Hypothalamus (tissue), 51 donors: ENCODE measurements around the gene RAPGEF4.
A peak's percentile ranks its signal among the peaks of the same experiment; 100 is the strongest.

Source experiments
- DNase-seq, 51 donors: peaks; one replicate each; lab custom pipeline; 2025; lab: John Stamatoyannopoulos, UW

The RAPGEF4 gene

DNA sequence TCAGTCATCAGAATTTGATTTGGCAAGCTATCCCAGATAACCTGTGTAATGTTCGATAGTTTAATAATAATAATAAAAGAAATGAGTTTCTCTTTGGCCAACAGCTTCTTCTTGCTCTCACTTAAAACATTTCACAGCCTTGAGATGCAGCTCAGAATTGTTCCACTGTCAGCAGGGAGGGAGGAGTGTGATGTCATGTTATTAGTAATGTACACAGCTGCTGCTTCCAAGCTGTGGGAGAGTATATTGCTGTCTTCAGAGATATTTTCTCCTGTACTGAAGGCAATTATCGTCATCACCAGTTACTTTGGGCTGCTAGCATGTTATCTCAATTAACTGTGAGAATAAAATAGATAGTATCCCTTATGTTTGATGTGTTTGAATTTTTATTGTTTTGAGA lies 193.1 kb downstream of the RAPGEF4 start:
- peak in 1 of 51 donors; percentile 61 for DNase-seq

DNA sequence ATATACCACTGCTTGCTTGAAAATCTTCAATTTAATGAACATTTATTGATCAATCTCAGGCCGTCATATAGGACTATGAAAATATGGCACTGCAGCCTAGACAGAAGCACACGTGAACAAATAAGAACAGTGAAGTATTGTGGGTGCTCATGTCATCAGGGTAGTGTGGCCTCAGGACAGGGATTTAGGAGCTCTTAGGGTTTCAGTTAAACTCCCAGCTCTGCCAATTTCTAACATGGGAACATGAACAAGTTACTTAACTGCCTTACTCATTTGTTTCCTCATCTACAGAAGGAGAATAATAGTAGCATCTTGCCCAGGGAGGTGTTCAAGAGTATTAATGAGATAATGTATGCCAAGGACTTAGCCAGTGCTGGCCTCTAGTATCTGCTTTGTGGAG lies 194.0 kb downstream of the RAPGEF4 start:
- DNase-seq, result no peak

DNA sequence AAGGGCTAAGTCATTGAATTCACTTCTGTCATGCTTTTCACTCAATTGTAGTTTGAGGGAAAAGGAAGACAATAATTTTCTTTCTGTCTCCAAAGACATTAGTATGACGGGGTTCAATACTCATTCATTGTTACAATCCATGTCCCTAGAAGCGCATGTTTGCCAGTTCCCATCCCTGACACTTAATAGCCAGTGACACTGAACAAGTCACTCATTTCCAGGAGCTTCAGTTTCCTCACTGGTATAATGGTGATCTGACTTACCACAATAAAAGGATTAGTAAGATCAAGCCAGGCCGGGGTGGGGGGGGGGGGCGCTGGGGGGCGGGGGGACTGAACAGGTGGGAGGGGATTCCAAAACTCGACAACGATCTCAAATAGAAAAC lies 195.2 kb downstream of the RAPGEF4 start:
- DNase-seq, result no peak

GRCh38 chr2:172931256-172931894 lies 195.7 kb downstream of the RAPGEF4 start:
- peak in 1 of 51 donors; percentile 38 for DNase-seq

DNA sequence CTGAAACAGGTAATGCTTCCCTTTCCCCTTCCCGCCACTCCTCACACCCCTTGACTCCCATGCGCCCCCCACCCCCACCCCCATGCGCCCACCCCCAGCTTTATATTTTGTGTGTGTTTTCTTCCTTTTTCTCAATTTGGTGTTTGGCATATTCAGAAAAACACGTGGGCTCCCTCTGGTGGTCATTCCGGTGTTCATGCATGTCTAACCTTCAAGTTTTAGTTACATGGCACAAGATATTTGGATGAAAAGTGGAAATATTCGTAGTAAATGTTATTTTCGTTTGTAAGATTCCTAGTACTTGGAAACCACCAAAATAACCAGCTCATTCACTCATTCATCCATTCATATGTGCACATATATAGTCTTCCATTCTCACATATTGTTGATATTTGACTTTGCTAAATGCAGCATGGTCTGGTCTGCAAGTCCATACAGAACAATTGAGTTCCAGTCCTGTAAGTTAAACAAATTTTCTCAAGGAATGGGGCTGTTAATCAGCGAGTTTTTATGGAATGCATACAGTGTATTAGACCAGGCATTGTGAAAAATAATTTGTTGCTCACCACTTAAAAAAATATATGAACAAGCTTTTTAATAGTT lies 196.4 kb downstream of the RAPGEF4 start:
- DNase-seq, result peak in 42 of 51 donors; percentile 1 to 80 (median 32)

- no peak for DNase-seq
Observed at GRCh38 chr2:172937884-172938712, 202.5 kb downstream of the RAPGEF4 start.

GRCh38 chr2:172938713-172939375 lies 203.2 kb downstream of the RAPGEF4 start:
- DNase-seq, result no peak

GRCh38 chr2:172943539-172943938 lies 207.9 kb downstream of the RAPGEF4 start:
- DNase-seq, result no peak

DNA sequence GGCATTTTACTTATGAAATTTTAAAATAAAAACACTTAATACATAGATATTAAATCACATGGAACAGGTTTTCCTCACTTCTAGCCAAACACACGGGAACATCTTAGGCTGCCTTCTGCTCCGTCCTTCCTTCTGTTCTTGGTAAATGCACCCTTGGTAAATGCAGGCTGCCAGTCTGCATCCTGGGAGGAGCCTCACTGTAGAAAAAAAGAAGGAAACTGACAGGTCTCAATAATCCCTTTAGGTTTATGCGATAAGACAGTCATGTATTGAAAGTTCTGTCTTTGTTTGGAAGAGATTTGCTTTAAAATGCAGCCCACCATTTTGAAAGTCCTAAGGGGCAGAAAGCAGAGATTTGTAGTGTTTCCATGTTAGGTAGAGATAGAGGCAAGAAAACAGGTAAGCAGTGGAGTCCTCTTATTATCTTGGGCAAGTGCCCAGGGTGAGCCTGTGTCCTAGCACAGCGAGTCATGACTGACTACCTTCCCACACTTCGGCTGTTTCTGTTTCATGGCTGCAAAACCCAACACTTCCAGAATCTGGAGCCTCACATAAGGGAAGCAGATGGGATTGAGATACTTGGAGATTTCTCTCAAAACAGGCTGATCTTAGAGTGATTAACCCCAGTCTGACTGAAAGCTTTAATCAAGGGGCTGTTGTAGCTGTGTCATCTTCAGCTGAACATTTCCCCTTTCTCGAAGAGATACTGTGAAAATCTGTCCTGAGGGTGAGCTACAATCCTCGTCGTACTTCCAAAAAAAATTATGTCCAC lies 208.6 kb downstream of the RAPGEF4 start:
- DNase-seq, result peak in 1 of 51 donors; percentile 19

DNA sequence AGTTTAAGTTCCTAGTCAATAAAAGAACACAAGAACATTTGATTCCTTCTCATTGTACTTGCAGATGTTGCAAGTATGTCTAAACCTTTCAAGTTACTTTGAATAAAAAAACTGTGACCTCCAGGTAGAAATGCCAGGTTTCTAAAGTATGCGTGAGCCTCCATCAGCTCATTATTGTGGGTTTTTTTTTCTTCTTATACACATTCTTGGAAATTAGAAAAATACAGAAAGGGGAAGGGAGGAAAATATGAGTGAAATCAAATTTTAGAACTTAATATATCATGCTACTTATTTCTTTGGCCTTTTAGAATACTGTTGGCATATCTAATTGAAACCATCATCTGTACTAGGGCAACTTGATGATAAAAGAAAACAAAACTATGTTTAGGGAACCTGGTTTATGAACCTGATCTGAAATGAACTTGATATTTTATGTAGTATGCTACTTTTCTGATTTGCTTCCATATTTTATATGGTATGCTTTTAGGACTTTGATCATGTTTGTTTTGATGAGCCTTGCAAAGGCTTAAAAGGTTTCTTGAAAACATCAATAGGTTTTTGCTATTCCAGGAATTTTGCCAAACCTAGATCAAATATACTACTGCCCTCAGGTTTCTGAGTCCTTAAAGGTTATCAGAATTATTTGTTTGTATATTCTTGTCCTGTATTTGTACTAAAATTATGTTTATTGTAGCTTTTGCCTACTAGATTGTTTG lies 209.3 kb downstream of the RAPGEF4 start:
- DNase-seq, result no peak

DNA sequence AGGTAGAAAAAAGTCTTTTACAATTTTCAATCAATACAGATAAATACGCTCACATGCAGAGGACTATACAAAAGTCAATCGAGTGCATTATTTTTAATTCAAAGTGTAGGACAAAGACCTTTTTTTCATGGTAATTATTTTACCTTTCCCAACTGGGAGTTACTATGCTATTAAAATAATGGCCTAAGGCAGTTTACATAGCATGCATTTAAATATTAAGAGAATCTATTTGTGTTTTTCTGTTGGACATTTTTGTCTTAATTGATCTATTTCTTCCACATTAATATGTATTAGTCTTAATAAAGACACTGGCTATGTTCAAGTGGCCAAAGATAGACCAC lies 209.8 kb downstream of the RAPGEF4 start:
- no peak for DNase-seq

GRCh38 chr2:172947461-172948153 lies 212.0 kb downstream of the RAPGEF4 start:
- no peak for DNase-seq

- DNase-seq, result no peak
Observed at GRCh38 chr2:172949522-172949921, 213.9 kb downstream of the RAPGEF4 start.

DNA sequence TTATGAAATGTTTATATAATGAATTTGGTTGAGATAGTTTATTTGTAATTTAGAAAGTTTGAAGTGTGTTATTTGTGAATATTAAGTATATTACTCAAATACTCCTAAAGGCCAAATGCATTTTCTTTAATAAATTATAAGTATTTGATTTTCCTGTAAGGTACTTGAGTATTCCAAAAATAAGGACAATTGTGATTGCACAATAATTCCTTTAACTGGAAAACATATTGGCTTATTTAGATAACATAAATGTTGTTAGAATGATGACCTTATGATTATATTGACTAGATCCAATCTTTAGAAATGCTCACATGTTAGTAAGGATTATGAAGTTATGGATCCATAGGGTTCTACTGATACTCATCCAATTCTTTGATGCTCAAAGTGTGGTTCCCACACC lies 214.9 kb downstream of the RAPGEF4 start:
- no peak for DNase-seq

GRCh38 chr2:172951554-172951953 lies 215.9 kb downstream of the RAPGEF4 start:
- no peak for DNase-seq

DNA sequence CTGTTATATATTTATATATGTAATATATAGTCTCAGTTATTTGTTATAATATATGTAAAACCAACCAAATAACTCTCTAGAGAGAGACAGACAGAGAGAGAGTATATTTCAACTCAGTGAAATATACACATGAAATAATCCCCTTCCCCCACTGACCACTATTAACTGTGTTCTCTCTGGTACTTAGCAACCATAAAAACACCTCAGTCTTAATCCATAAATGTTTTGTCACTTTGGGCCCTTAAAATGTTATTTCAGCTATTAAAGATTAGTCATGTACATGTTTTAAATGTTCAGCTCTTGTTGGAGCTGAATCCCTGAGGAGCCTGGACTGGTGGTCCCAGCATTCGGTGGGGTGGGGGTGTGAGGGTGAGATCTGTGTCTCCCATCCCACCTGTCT lies 217.8 kb downstream of the RAPGEF4 start:
- no peak for DNase-seq

GRCh38 chr2:172953970-172954852 lies 218.6 kb downstream of the RAPGEF4 start:
- DNase-seq, result no peak

DNA sequence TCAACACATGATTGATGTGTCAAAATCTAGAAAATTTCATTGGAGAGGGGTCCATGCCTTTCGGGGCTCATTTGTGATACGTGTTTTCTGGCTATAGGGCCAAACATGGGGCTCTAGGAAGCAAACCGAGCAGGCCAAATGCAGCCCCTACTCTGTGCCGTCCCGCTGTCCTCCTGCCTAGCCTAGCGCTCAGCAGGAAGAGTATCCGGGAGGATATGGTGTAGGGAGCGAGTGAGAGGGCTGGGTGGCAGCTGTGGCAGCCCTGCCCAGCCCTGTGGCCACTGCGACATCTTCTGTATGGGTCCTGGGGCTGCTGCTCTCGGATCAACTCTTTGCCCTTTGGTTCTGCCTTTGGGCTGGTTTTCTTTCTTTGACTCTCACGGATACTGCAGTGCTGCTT lies 219.9 kb downstream of the RAPGEF4 start:
- DNase-seq, result no peak
